ENCODE results near the gene DCX.

DCX gene

DNA sequence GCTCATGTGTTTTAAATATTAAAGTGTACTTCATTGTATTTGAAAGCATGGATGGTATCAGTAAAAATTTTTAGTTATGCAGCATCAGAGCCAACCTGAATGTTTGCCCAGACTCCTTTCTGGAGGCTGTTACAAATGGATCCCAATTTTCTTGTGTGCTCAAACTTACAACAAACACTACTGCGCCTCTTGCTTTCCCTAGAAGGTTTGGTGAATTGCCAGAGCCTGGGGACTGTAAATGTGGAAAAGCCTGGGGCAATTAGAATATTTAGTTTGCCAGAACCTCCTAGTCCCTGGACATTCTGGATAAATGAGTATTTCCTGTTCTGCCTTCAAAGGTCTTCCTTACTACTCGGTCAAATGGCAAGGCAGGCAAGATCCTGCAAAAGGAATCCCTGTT, 146.5 kb downstream of the DCX start:
- DNase-seq = no peak
- no peaks in the 10 kb centered on the region for H3K4me1 ChIP-seq (ENCODE audit: control extremely low read depth in 1 of 4, control insufficient read depth in 4 of 4, insufficient read depth in 4 of 4, low read length in 3 of 4)
- no peak overlapping the region for H3K4me3 ChIP-seq (ENCODE audit: control insufficient read depth in 1 of 7, extremely low read depth in 1 of 7, insufficient read depth in 4 of 7, low read depth in 2 of 7, low read length in 6 of 7)
- H3K9me3 ChIP-seq (ENCODE audit: control extremely low read depth in 1 of 5, control insufficient read depth in 4 of 5, insufficient read depth in 2 of 5, low read depth in 1 of 5, low read length in 4 of 5) = no peaks in the 10 kb centered on the region
- 67% methylated on average over 1 of the region's 2 CpGs for WGBS (ENCODE audit: insufficient coverage)
- peaks cover 0 to 19% (median 0%) of the 10 kb centered on the region in 5 experiments for H3K27me3 ChIP-seq (replicated peaks in 2 of 5; ENCODE audit: control insufficient read depth in 4 of 5, insufficient read depth in 5 of 5, low read length in 4 of 5)
- CTCF ChIA-PET = no interaction called here
- H3K27ac ChIP-seq (ENCODE audit: insufficient read depth in 1 of 2, low read depth in 1 of 2, low read length in 2 of 2, poor library complexity in 1 of 2, severe bottlenecking in 2 of 2) = no peak overlapping the region
- no peaks in the 10 kb centered on the region for H3K36me3 ChIP-seq (ENCODE audit: control insufficient read depth in 4 of 4, insufficient read depth in 4 of 4, low read length in 3 of 4)
- POLR2A ChIA-PET = no interaction called here

DNA sequence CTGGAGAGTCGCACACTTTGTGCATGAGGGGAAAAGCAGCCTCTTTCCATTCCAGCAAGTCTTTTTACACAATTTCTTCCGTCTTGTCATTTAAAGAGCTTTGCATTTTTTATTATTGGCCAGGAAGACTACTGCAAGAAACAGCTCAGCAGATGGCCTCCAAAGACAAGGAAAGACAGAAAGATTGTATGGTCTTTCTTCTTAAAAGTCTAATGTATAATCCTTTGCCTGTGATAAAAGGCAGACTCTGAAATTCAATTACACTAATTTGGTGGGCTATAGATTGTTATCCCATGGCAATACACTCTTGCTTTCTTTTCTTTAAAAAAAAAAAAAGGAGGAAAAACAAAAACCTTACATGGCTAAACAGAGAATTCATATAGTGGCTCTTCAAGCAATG, 147.6 kb downstream of the DCX start:
- H3K27me3 ChIP-seq (replicated peaks in 2 of 5; ENCODE audit: control insufficient read depth in 4 of 5, insufficient read depth in 5 of 5, low read length in 4 of 5) = peaks cover 0 to 22% (median 0%) of the 10 kb centered on the region in 5 experiments
- H3K9me3 ChIP-seq (ENCODE audit: control extremely low read depth in 1 of 5, control insufficient read depth in 4 of 5, insufficient read depth in 2 of 5, low read depth in 1 of 5, low read length in 4 of 5) = no peaks in the 10 kb centered on the region
- H3K27ac ChIP-seq (ENCODE audit: insufficient read depth in 1 of 2, low read depth in 1 of 2, low read length in 2 of 2, poor library complexity in 1 of 2, severe bottlenecking in 2 of 2) = no peak overlapping the region
- no peak for DNase-seq
- H3K36me3 ChIP-seq (ENCODE audit: control insufficient read depth in 4 of 4, insufficient read depth in 4 of 4, low read length in 3 of 4) = no peaks in the 10 kb centered on the region
- no peak overlapping the region for H3K4me3 ChIP-seq (ENCODE audit: control insufficient read depth in 1 of 7, extremely low read depth in 1 of 7, insufficient read depth in 4 of 7, low read depth in 2 of 7, low read length in 6 of 7)
- CTCF ChIA-PET = no interaction called here
- H3K4me1 ChIP-seq (ENCODE audit: control extremely low read depth in 1 of 4, control insufficient read depth in 4 of 4, insufficient read depth in 4 of 4, low read length in 3 of 4) = no peaks in the 10 kb centered on the region
- no CpG with 5 or more reads among the region's 2 CpGs for WGBS (ENCODE audit: insufficient coverage)
- POLR2A ChIA-PET = no interaction called here

DNA sequence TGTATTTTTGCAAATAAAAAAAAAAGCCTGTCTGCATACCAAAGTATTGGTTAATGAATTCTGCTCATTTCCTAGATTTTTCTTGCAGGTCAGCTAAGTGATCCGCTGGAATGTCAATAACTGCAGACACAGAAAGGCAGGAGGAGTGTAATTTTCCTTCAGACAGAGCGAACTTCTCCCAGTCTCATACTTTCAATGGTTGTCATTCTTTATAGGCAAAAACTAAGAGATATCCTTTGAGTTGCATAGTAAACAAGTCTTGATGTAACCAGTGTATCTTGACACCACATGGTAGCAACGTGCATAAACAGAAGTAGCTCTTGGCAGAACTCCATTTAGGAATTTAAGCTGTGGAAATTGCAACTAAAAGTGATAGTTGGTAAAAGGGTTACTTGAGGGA, 149.9 kb downstream of the DCX start:
- DNase-seq = no peak
- CTCF ChIA-PET = interaction anchor here (1.2 kb wide), 1 partner anchor 94 kb away, joined by 3 read pairs; no protein-coding TSS in a partner anchor
- 77% methylated on average over 3 of the region's 3 CpGs for WGBS (ENCODE audit: insufficient coverage)

DNA sequence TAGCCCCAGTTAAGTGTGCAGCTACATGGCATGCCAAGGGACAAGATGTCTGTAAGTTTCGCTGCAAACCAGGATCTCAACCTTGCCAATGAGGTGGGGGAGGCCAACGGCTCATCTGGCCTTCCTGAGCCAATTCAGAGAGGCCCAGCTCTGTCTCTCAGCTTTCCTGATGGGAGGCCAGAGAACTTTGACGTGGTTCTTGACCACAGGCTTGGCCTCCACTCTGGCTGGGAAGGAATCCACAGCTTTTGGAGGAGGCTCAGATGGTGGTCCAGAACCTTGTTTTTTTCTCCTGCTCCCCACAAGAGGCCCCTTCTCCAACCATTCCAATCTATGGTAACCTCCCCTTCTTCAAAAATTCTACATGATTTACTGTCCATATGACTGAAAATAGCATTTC, 151.5 kb downstream of the DCX start:
- 56% methylated on average over 3 of the region's 3 CpGs for WGBS (ENCODE audit: insufficient coverage)
- H3K36me3 ChIP-seq (ENCODE audit: control insufficient read depth in 4 of 4, insufficient read depth in 4 of 4, low read length in 3 of 4) = no peaks in the 10 kb centered on the region
- no peak overlapping the region for H3K4me3 ChIP-seq (ENCODE audit: control insufficient read depth in 1 of 7, extremely low read depth in 1 of 7, insufficient read depth in 4 of 7, low read depth in 2 of 7, low read length in 6 of 7)
- H3K4me1 ChIP-seq (ENCODE audit: control extremely low read depth in 1 of 4, control insufficient read depth in 4 of 4, insufficient read depth in 4 of 4, low read length in 3 of 4) = no peaks in the 10 kb centered on the region
- H3K27ac ChIP-seq (ENCODE audit: insufficient read depth in 1 of 2, low read depth in 1 of 2, low read length in 2 of 2, poor library complexity in 1 of 2, severe bottlenecking in 2 of 2) = no peak overlapping the region
- no peaks in the 10 kb centered on the region for H3K9me3 ChIP-seq (ENCODE audit: control extremely low read depth in 1 of 5, control insufficient read depth in 4 of 5, insufficient read depth in 2 of 5, low read depth in 1 of 5, low read length in 4 of 5)
- DNase-seq = no peak
- POLR2A ChIA-PET = no interaction called here
- peaks cover 0 to 22% (median 0%) of the 10 kb centered on the region in 5 experiments for H3K27me3 ChIP-seq (replicated peaks in 2 of 5; ENCODE audit: control insufficient read depth in 4 of 5, insufficient read depth in 5 of 5, low read length in 4 of 5)
- CTCF ChIA-PET = interaction anchor here (1.1 kb wide), 1 partner anchor 17 kb away, joined by 3 read pairs; no protein-coding TSS in a partner anchor

More for the DNA sequence above, 149.9 kb downstream of the DCX start:
- no peaks in the 10 kb centered on the region for H3K4me1 ChIP-seq (ENCODE audit: control extremely low read depth in 1 of 4, control insufficient read depth in 4 of 4, insufficient read depth in 4 of 4, low read length in 3 of 4)
- peaks cover 0 to 22% (median 0%) of the 10 kb centered on the region in 5 experiments for H3K27me3 ChIP-seq (replicated peaks in 2 of 5; ENCODE audit: control insufficient read depth in 4 of 5, insufficient read depth in 5 of 5, low read length in 4 of 5)
- no peaks in the 10 kb centered on the region for H3K36me3 ChIP-seq (ENCODE audit: control insufficient read depth in 4 of 4, insufficient read depth in 4 of 4, low read length in 3 of 4)
- no peaks in the 10 kb centered on the region for H3K9me3 ChIP-seq (ENCODE audit: control extremely low read depth in 1 of 5, control insufficient read depth in 4 of 5, insufficient read depth in 2 of 5, low read depth in 1 of 5, low read length in 4 of 5)
- no peak overlapping the region for H3K27ac ChIP-seq (ENCODE audit: insufficient read depth in 1 of 2, low read depth in 1 of 2, low read length in 2 of 2, poor library complexity in 1 of 2, severe bottlenecking in 2 of 2)
- POLR2A ChIA-PET = no interaction called here
- H3K4me3 ChIP-seq (ENCODE audit: control insufficient read depth in 1 of 7, extremely low read depth in 1 of 7, insufficient read depth in 4 of 7, low read depth in 2 of 7, low read length in 6 of 7) = no peak overlapping the region

DNA sequence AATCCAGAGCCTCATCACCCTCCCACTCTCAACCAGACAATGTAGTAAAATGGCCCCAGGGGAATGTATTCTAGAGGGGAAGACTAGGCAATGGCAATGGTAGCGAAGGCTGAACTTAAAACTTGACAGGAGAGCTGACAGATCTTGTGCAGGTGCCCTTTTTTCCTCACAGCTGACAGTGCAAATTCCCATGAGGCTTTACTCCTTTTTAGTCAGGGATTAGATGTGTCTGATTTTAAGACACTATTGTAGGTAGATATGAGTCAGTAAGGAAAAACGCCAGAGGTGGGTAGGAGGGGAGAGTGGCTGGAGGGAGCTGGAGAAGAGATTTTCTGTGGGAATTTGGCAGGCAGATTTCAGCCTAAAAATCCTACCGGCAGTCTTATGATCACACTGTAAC, 152.4 kb downstream of the DCX start:
- no peaks in the 10 kb centered on the region for H3K9me3 ChIP-seq (ENCODE audit: control extremely low read depth in 1 of 5, control insufficient read depth in 4 of 5, insufficient read depth in 2 of 5, low read depth in 1 of 5, low read length in 4 of 5)
- H3K27ac ChIP-seq (ENCODE audit: insufficient read depth in 1 of 2, low read depth in 1 of 2, low read length in 2 of 2, poor library complexity in 1 of 2, severe bottlenecking in 2 of 2) = no peak overlapping the region
- no peak for DNase-seq
- no peaks in the 10 kb centered on the region for H3K36me3 ChIP-seq (ENCODE audit: control insufficient read depth in 4 of 4, insufficient read depth in 4 of 4, low read length in 3 of 4)
- ChIA-PET CTCF (no interaction called here), POLR2A (no interaction called here)
- H3K27me3 ChIP-seq (replicated peaks in 2 of 5; ENCODE audit: control insufficient read depth in 4 of 5, insufficient read depth in 5 of 5, low read length in 4 of 5) = peaks cover 0 to 22% (median 0%) of the 10 kb centered on the region in 5 experiments
- no peaks in the 10 kb centered on the region for H3K4me1 ChIP-seq (ENCODE audit: control extremely low read depth in 1 of 4, control insufficient read depth in 4 of 4, insufficient read depth in 4 of 4, low read length in 3 of 4)
- 71% methylated on average over 1 of the region's 3 CpGs for WGBS (ENCODE audit: insufficient coverage)
- no peak overlapping the region for H3K4me3 ChIP-seq (ENCODE audit: control insufficient read depth in 1 of 7, extremely low read depth in 1 of 7, insufficient read depth in 4 of 7, low read depth in 2 of 7, low read length in 6 of 7)

DNA sequence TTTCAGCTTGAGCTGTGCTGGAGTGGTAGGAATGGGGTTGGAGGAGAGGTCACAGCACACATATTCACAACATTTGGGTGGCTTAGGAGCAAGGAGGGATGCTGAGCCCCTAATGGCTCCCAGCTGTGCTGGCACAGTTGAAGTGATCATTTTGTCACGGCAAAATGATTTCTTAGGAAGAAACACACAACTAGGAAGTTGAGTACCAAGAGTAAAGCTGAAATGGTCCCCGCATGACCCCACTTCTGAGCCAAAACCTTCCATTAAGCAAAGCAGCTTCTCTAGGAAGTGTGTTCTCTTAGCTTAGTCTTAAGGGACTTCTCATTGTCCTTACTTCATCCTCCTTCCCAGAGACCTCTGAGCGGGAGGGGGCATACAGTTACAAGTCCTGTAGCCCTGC, 154.3 kb downstream of the DCX start:
- POLR2A ChIA-PET = no interaction called here
- DNase-seq = no peak
- Histone ChIP-seq H3K27ac (ENCODE audit: insufficient read depth in 1 of 2, low read depth in 1 of 2, low read length in 2 of 2, poor library complexity in 1 of 2, severe bottlenecking in 2 of 2) (no peak overlapping the region), H3K9me3 (ENCODE audit: control extremely low read depth in 1 of 5, control insufficient read depth in 4 of 5, insufficient read depth in 2 of 5, low read depth in 1 of 5, low read length in 4 of 5) (no peaks in the 10 kb centered on the region), H3K4me3 (ENCODE audit: control insufficient read depth in 1 of 7, extremely low read depth in 1 of 7, insufficient read depth in 4 of 7, low read depth in 2 of 7, low read length in 6 of 7) (no peak overlapping the region), H3K4me1 (ENCODE audit: control extremely low read depth in 1 of 4, control insufficient read depth in 4 of 4, insufficient read depth in 4 of 4, low read length in 3 of 4) (no peaks in the 10 kb centered on the region), H3K36me3 (ENCODE audit: control insufficient read depth in 4 of 4, insufficient read depth in 4 of 4, low read length in 3 of 4) (no peaks in the 10 kb centered on the region), H3K27me3 (replicated peaks in 2 of 5; ENCODE audit: control insufficient read depth in 4 of 5, insufficient read depth in 5 of 5, low read length in 4 of 5) (peaks cover 0 to 18% (median 0%) of the 10 kb centered on the region in 5 experiments)
- CTCF ChIA-PET = no interaction called here
- 82% methylated on average over 3 of the region's 3 CpGs for WGBS (ENCODE audit: insufficient coverage)

DNA sequence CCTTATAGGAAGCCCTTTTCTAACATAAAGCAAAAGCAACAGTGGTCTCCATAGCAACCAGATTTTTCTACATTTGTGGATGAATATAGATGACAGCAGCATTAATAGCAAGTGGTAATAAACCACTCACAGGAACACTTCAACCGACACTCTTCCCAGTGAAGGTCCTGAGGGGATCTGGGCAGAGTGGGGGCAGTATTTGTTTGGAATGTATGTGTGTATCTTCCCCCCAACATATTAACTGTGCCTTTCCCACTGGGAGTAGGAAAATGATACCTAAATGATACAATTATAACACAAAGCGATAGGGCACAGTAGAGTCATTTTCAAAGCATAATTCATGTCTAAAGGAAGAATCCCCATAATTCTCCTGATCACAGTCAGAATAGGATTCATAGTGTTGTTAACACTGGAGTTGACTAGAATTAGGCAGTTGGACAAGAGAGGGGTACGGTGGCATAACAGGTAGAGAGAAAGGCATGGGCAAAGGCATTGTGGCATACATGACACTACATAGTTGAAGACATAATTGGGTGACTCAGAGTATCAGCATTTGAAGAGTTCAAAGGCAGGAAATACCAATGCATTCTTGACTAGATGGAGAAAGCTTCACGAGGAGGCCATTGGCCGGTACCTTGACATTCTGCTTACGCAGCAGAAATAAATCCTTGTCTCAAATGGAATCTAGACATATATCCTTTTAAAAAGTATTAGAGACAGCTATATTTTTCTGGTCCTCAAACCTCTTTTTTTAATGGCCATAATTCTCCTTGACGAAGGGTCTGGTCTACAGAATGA, 156.9 kb downstream of the DCX start:
- ChIA-PET CTCF (no interaction called here), POLR2A (no interaction called here)
- Histone ChIP-seq H3K27ac (ENCODE audit: insufficient read depth in 1 of 2, low read depth in 1 of 2, low read length in 2 of 2, poor library complexity in 1 of 2, severe bottlenecking in 2 of 2) (no peak overlapping the region), H3K27me3 (replicated peaks in 2 of 5; ENCODE audit: control insufficient read depth in 4 of 5, insufficient read depth in 5 of 5, low read length in 4 of 5) (peaks cover 0 to 7% (median 0%) of the 10 kb centered on the region in 5 experiments), H3K4me1 (ENCODE audit: control extremely low read depth in 1 of 4, control insufficient read depth in 4 of 4, insufficient read depth in 4 of 4, low read length in 3 of 4) (no peaks in the 10 kb centered on the region), H3K4me3 (ENCODE audit: control insufficient read depth in 1 of 7, extremely low read depth in 1 of 7, insufficient read depth in 4 of 7, low read depth in 2 of 7, low read length in 6 of 7) (no peak overlapping the region), H3K9me3 (ENCODE audit: control extremely low read depth in 1 of 5, control insufficient read depth in 4 of 5, insufficient read depth in 2 of 5, low read depth in 1 of 5, low read length in 4 of 5) (no peaks in the 10 kb centered on the region), H3K36me3 (ENCODE audit: control insufficient read depth in 4 of 4, insufficient read depth in 4 of 4, low read length in 3 of 4) (no peaks in the 10 kb centered on the region)
- WGBS (ENCODE audit: insufficient coverage) = 70% methylated on average over 2 of the region's 7 CpGs
- no peak for DNase-seq

Measured in common myeloid progenitor, CD34-positive (primary cell).